ENCODE data around the gene ADAMTS6.

ADAMTS6 gene

DNA sequence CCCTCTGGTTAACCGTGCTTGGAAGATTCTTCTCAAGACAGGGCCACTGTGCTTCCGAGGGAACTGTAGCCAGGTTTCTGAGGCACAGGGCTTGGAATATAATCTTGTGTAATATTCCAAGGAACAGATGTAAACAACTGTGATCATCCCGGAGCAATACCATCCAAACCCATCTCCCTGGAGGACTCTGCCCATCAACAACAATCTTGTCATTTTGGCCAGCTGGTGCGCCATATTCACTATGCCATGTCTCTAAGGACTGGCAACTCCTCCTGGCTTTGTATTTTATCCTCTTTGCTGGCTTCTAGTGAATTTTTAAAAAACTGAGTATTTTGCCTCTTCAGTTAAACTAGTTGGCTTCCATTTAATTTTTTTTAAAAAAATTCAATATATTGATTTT lies 349.3 kb downstream of the ADAMTS6 start:
- TF ChIP-seq GATA1 (IDR thresholded peaks at IDR 0.05; ENCODE audit: low read depth, low read length), result no peak
- TF ChIP-seq POLR2A (IDR thresholded peaks at IDR 0.05; ENCODE audit: low read length), result no peak
- DNase-seq, result no peak

DNA sequence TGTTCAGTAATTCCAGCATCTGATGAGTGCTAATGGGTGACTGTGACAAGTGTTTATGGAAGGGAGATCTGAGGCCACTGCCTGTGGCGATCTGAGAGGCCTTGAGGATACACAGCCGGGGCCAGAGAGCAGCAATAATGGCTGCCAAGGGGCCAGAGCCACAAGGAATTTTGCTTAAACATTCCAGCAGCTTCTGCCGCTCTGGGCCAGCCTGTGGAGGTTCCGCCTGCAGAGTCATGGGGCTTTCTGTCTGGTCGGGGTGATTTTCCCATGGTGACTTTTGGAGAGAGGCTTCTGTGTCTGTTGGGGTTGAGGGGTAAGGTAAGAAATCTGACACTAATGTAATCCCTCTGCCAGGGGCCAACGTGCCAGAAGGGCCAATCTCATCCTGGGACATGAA lies 353.5 kb downstream of the ADAMTS6 start:
- no peak for TF ChIP-seq POLR2A (IDR thresholded peaks at IDR 0.05; ENCODE audit: low read length)
- TF ChIP-seq GATA1 (IDR thresholded peaks at IDR 0.05; ENCODE audit: low read depth, low read length), result no peak
- no peak for DNase-seq

DNA sequence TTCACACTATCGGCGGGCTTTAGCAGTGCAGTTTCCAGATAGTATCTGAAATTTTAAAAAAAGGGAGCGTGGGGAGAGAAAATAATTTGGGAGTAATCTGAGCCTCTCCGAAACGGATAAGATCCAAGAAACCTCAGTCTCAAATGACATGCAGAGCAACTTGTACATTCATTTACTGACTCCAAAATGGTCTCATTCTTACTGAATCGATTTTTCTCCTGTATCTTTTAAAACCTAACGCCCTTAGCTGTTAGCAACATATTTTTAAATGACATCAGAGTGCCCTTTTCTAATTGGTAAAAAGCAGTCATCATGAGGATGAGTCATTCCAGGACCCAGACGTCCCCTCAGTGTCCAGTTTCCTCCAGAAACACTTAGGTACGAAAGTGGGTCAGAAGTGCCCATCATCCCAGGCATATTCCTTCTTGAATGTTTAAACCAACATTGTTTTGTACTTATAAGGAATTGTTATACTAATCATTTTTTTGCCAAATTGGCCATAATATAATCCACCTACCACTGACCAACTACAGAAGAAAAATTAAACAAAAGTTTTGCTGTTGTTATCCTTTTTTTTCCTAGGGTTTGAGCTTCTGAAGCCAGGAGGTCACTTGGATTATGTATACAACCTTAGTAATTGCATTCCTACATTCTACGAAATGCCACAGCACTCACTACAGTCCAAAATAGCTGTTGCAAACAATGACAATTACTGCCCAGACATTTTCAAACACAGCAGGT lies 354.4 kb downstream of the ADAMTS6 start:
- DNase-seq, result no peak
- TF ChIP-seq POLR2A (IDR thresholded peaks at IDR 0.05; ENCODE audit: low read length) (no peak), GATA1 (IDR thresholded peaks at IDR 0.05; ENCODE audit: low read depth, low read length) (no peak)

DNA sequence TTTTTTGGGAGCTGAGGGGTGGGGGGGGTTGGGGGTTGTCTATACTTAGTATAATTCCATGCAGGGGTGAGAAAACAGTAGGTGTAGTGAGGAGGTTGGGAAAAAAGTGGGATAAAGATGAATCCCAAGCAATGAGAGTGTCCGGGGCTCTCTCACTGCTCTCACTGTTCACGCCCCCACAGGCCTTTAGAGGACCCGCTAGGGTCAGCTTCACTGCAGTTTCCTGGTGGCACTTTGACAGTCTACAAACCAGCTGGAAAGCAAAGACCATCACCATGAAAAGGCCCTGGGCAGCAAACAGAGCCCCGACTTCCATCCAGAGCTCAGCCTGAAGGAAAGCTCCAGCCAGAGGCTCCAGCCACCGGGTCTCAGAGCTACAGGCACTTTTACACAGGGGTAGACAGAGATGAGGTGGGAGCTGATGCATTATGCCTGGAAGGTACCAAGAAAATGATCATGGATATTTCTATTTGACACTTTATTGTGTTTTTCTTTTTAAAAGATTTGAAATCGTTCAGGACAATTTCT lies 355.1 kb downstream of the ADAMTS6 start:
- no peak for DNase-seq
- no peak for TF ChIP-seq GATA1 (IDR thresholded peaks at IDR 0.05; ENCODE audit: low read depth, low read length)
- TF ChIP-seq POLR2A (IDR thresholded peaks at IDR 0.05; ENCODE audit: low read length), result no peak

DNA sequence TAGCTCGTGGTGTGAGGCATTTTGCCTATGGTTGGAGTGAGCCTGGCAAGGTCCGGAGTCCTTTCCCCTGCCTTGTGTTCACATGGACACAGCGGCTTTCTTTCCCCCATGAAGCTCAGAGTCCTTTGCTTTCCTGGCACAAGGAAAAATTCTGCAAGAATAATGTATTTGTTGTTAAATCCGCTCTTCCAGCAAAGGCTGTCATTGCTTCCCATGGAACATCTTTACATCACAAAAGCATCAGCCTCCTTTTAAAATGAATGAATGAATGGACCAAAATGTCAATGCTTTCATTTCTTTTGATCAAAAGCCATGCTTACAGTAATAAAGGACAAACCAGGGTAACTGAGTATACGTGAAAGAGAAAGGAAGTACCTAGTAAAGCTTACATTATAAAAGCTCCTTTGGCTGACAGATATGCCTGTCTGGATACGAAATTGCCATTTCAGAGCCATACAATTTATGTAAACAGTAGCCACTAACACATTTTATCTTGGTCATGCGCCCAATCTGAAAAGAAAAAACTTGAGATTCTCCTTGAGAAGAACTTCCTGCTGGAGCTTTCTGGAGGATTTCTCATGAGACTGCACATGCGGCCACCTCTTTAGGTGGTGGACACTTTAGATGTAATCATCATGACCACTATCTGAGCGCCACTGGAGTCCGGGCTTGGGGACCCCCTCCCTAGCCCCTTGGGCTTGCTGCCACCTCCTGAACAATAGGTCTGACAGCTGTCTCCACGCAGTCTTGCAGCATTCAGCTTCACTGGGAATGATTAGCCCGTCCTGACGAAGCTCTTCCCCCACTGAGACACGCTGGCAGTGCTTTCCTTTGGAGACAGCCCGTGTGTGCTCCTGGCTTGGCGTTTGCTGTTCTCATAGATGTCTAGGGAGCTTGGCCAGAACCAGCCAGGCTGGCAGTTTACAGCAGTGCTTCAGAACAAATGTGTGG lies 355.9 kb downstream of the ADAMTS6 start:
- no peak for DNase-seq
- no peak for TF ChIP-seq GATA1 (IDR thresholded peaks at IDR 0.05; ENCODE audit: low read depth, low read length)
- TF ChIP-seq POLR2A (IDR thresholded peaks at IDR 0.05; ENCODE audit: low read length), result no peak

DNA sequence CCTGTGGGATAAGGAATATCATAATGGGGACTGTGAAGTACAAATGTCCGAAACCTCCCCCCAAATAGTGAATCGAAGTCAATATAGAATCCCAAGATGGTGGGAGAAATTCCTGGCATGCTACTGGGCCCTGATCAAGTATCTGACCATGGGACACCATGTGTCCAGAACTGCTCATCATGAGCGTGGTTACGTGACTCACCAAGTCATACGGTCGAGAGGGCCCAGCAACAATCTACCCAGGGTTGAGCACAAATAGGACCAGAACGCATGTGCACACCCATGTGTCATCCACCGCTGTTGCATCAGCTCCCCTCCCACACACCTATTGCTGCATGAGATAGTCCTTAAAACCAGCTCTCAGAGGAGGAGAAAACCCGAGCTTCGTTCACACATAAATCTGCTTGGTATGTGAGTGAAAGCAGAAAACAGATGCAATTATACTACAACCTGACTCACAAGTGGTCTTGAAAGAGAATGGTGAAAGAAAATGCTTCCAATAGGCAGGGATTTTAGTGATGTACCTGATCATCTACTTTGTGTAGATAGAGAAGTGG lies 359.8 kb downstream of the ADAMTS6 start:
- DNase-seq, result no peak
- TF ChIP-seq POLR2A (IDR thresholded peaks at IDR 0.05; ENCODE audit: low read length), result no peak
- TF ChIP-seq GATA1 (IDR thresholded peaks at IDR 0.05; ENCODE audit: low read depth, low read length), result no peak

DNA sequence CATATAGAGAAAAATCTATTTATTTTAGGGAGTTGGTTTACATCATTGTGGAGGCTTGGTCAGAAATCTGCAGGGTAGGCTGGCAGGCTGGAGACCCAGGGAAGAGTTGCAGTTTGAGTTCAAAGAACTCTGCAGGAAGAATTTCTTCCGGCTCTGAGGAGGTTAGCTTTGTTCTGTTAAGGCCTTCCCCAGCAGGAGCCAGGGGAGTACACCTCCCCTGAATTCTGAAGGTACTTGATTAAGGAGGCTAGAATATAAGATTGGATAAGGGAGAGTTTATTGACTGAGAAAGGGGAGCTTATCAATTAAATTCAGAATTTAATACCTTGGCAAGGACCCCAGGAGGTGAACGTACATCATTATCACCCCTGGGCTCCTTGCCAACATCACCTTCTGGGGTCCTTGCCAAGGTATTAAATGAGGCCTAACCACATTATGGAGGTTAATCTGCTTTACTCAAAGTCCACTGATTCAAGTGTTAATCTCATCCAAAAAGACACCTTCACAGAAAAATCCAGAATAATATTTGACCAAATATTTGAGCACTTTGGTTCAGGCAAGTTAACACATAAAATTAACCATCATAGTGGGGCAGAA lies 361.3 kb downstream of the ADAMTS6 start:
- TF ChIP-seq POLR2A (IDR thresholded peaks at IDR 0.05; ENCODE audit: low read length) (no peak), GATA1 (IDR thresholded peaks at IDR 0.05; ENCODE audit: low read depth, low read length) (no peak)
- no peak for DNase-seq

DNA sequence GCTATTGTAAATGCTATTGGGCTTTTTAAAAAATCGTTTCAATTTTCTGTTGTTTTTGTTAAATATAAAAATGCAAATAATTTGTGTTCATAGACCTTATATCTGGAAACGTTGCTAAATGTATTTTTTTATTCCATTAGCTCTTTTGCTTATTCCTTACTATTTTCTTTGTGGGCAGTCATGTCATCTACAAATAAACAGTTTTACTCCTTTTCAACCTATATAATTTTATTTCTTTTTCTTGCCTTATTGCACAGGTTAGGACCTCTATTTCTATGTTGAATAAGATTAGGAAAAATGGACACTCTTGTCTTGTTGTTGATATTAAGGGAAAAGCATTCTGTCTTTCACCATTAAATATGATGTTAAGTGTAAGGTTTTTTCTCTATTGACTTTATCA lies 364.2 kb downstream of the ADAMTS6 start:
- TF ChIP-seq GATA1 (IDR thresholded peaks at IDR 0.05; ENCODE audit: low read depth, low read length), result no peak
- TF ChIP-seq POLR2A (IDR thresholded peaks at IDR 0.05; ENCODE audit: low read length), result no peak
- no peak for DNase-seq

DNA sequence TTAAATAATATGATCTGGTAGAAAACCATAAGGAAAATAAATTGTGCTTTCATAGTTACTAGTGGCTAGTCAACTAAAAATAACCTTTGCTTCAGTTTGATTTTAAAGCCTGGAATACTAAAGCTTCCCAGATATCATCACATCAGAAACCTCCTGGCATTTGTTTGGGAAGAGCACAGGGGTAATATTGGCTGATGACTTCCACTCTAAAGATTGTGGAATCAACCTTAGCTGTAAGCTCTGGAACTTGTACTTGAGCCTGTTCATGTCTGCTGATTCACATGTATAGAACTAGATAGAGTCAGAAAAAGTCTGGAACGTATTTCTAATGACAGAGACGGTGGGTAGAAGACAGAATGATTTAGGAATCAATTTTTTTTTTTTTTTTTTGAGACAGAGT lies 367.9 kb downstream of the ADAMTS6 start:
- DNase-seq, result no peak
- TF ChIP-seq POLR2A (IDR thresholded peaks at IDR 0.05; ENCODE audit: low read length) (no peak), GATA1 (IDR thresholded peaks at IDR 0.05; ENCODE audit: low read depth, low read length) (no peak)

DNA sequence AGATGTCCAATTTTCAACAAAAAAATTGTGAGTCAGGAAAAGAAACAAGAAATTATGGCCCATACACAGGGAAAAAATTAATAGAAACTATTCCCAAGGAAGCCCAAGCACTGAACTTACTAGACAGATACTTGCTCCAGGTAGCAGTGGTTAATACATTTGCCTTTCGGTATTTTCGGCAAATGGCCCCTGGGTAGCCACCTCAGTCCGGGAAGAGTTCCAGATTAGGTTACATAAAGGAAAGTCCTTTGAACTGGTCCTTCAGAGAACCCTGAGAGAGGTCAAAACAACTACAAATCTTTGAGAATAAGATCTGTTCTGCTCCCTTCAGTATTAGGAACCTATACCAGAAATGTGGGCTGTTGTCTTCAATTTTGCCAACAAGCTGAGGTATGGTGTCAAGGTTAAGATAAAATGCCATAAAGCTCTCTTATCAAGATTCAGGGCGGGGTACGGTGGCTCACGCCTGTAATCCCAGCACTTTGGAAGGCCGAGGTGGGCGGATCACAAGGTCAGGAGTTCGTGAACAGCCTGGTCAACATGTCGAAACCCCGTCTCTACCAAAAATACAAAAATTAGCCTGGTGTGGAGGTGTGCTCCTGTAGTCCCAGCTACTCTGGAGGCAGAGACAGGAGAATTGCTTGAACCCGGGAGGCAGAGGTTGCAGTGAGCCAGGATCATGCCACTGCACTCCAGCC lies 369.6 kb downstream of the ADAMTS6 start:
- TF ChIP-seq GATA1 (IDR thresholded peaks at IDR 0.05; ENCODE audit: low read depth, low read length) (no peak), POLR2A (IDR thresholded peaks at IDR 0.05; ENCODE audit: low read length) (no peak)
- DNase-seq, result no peak

DNA sequence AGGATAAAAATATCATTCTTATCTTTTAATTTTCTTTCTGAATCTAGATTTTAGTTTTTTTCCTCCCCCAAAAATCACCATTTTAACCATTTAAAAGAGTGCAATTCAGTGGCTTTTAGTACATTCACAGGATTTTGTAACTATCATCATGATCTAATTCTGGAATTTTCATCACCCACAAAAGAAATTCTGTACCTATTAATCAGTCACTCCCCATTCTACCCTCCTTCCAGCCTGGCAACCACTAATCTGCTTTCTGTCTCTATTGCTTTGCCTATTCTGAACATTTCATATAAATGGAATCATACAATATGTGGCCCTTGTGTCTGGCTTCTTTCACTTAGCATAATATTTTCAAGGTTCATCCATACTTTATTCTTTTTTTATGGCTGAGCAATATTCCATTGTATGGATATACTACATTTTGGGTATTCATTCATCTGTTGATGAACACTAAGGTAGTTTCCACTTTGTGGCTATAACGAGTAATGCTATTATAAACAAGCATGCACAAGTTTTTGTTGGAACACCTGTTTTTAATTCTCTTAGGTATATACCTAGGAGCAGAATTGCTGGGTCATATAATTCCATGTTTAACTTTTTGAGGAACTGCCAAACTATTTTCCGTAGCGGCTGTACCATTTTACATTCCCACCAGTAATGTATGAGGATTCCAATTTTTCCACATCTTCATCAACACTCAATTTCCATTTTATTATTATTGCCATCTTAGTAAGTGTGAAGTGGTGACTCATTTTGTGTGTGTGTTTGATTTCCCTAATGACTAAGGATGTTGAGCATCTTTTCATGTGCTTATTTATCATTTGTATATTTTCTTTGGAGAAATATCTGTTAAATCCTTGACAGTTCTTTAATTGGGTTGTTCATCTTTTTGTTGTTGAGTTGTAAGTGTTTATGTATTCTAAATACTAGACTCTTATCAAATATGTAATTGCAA lies 372.7 kb downstream of the ADAMTS6 start:
- TF ChIP-seq GATA1 (IDR thresholded peaks at IDR 0.05; ENCODE audit: low read depth, low read length) (no peak), POLR2A (IDR thresholded peaks at IDR 0.05; ENCODE audit: low read length) (no peak)
- DNase-seq, result no peak

DNA sequence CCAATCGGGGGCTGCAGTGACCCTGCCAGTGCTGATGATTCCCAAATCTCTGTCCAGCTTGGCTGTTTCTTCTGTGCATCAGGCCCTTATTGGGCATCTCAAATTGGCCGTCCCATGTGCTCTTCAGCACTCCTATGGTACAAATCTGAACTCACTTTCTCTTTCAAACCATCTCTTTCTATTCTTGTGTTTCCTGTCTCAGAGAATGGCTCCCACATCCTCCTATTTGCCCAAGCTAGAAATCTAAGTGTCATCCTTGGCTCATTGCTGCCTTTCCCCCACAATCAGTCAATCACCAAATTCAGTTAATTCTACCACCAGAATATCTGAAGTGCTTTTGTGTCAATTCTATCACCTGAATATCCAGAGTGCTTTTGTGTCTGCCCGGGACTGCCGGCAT lies 376.4 kb downstream of the ADAMTS6 start:
- no peak for DNase-seq
- TF ChIP-seq POLR2A (IDR thresholded peaks at IDR 0.05; ENCODE audit: low read length) (no peak), GATA1 (IDR thresholded peaks at IDR 0.05; ENCODE audit: low read depth, low read length) (no peak)
